Uterus (tissue), 2 donors: ENCODE measurements around the gene MED13L.

Experiments
- POLR2A ChIP-seq, 2 donors: fragments of 450-650 bp; IDR thresholded peaks; one replicate each; pipeline ENCODE4 v1.6.1; 2016; ENCODE audit warnings: antibody characterized with exemption in 2 of 2, mild to moderate bottlenecking in 1 of 2, moderate library complexity in 1 of 2
- TF ChIP-seq, protein P1 (sequence below), 4 experiments: fragments of 200-600 bp in 2 of 4; fragments of 450-650 bp in 2 of 4; sonication (generic) in 2 of 4; IDR thresholded peaks; one replicate each; pipeline ENCODE4 v1.5.1; 2016 to 2019; ENCODE audit warnings: antibody characterized with exemption in 4 of 4, mild to moderate bottlenecking in 2 of 4, moderate library complexity in 1 of 4

DNA sequence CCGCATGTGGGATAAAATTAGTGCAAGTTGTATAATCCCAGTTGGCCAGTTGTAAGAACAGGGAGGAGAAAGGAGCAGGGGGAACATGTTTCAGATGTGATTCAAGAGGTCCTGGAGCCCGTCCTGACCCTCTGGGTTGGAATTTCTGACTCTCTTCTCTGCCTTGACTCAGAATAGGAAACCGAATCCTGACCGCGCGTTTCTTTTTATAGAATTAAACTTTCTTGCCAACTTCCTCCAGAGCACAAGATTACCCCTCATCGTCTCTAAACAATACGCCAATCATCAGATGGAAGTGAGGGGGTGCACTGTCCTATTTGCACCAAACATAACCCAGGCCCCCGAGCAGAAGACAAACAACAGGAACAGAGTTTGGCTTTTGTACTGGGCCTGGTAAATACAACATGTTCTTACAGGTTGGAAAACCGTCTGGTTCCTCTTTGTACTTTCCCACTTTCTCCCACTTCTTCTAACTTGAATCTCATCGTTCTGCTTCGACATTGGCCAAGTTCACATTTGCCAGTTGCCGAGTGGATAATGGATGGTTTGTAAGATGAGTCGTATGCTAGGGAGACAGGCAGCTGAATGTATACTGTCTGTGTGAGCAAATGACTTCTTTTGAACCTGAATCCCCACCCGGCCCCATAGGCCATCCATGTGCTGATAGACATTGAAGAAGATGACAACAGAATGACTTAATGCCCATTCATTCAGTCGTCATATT is 42.6 kb upstream of the MED13L start:
- TF ChIP-seq, protein P1, sequence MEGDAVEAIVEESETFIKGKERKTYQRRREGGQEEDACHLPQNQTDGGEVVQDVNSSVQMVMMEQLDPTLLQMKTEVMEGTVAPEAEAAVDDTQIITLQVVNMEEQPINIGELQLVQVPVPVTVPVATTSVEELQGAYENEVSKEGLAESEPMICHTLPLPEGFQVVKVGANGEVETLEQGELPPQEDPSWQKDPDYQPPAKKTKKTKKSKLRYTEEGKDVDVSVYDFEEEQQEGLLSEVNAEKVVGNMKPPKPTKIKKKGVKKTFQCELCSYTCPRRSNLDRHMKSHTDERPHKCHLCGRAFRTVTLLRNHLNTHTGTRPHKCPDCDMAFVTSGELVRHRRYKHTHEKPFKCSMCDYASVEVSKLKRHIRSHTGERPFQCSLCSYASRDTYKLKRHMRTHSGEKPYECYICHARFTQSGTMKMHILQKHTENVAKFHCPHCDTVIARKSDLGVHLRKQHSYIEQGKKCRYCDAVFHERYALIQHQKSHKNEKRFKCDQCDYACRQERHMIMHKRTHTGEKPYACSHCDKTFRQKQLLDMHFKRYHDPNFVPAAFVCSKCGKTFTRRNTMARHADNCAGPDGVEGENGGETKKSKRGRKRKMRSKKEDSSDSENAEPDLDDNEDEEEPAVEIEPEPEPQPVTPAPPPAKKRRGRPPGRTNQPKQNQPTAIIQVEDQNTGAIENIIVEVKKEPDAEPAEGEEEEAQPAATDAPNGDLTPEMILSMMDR (IDR thresholded peaks at IDR 0.05), result no peak
- TF ChIP-seq POLR2A (IDR thresholded peaks at IDR 0.05), result no peak
